RPMI7951 (cell line): ENCODE data around the gene DENND2A. TPM values are rescaled to one million over a fixed set of nuclear protein-coding genes. Genes with fewer than 3 reads are reported as not detected.

ENCODE experiments used
- total RNA-seq: library from RNA; depleted of rRNA; stranded (reverse); fragments of >200 nt; shearing (Covaris generic); gene quantifications from 2 replicates; pipeline ENCODE4 v1.2.3, GENCODE V29; 2014; rRNA removed

The DENND2A gene
- total RNA-seq, 1 experiment from 2014 or later = 29.6 TPM

Other genes starting within 250 kb of the DENND2A start
- 22.1 and 26.8 TPM in 2 replicates for gene SLC37A3, start 242.3 kb downstream of the DENND2A start, total RNA-seq
- gene RAB19, start 236.8 kb downstream of the DENND2A start, total RNA-seq = not detected in 2 replicates
- gene MKRN1, start 161.3 kb downstream of the DENND2A start, total RNA-seq = 49.1 and 52.4 TPM in 2 replicates
- 16.2 and 16.8 TPM in 2 replicates for gene ADCK2, start 32.1 kb upstream of the DENND2A start, total RNA-seq
- 333 and 473 TPM in 2 replicates for gene NDUFB2, start 55.9 kb upstream of the DENND2A start, total RNA-seq